Stomach (tissue), 19 donors: ENCODE results near the gene EHBP1L1. TPM values are rescaled to one million over a fixed set of nuclear protein-coding genes. Genes with fewer than 3 reads are reported as not detected.

Experiments used
- DNase-seq, 2 donors: peaks; one replicate each; pipeline versions ENCODE4 v3.0.0 to v3.0.0-alpha.2; 2013 to 2019
- H3K27ac ChIP-seq, 5 donors: fragments of 200-600 bp in 4 of 5; sonication (generic) in 4 of 5; one replicate each; pipeline ENCODE4 v1.5.1; 2013 to 2019; ENCODE audit warnings: mild to moderate bottlenecking in 1 of 5, moderate library complexity in 1 of 5
- H3K27me3 ChIP-seq, 3 donors: fragments of 200-600 bp; sonication (generic); one replicate each; pipeline ENCODE4 v1.5.1; 2017 to 2019; ENCODE audit warnings: mixed run types in 1 of 3
- H3K36me3 ChIP-seq, 4 donors: fragments of 200-600 bp; sonication (generic); 1 replicate in 3 of 4; 2 replicates in 1 of 4; pipeline ENCODE4 v1.5.1; 2016 to 2019
- H3K4me1 ChIP-seq, 4 donors: fragments of 200-600 bp; sonication (generic); one replicate each; pipeline ENCODE4 v1.5.1; 2016 to 2019
- H3K4me3 ChIP-seq, 4 donors: fragments of 200-600 bp; sonication (generic) in 3 of 4; one replicate each; pipeline ENCODE4 v1.5.1; 2016 to 2019; ENCODE audit warnings: mild to moderate bottlenecking in 1 of 4
- H3K9me3 ChIP-seq, 4 donors: fragments of 200-600 bp; sonication (generic); one replicate each; pipeline ENCODE4 v1.5.1; 2016 to 2019
- EP300 ChIP-seq: sonication (generic); formaldehyde crosslinking; IDR thresholded peaks from one replicate; pipeline ENCODE4 v1.6.1; 2017; ENCODE audit warnings: antibody characterized with exemption
- POLR2A ChIP-seq, 4 donors: fragments of 450-650 bp; IDR thresholded peaks; one replicate each; pipeline ENCODE4 v1.6.1; 2016; ENCODE audit warnings: antibody characterized with exemption in 4 of 4, control low read depth in 2 of 4, mild to moderate bottlenecking in 1 of 4, moderate library complexity in 1 of 4
- POLR2AphosphoS5 ChIP-seq, 3 donors: sonication (generic); formaldehyde crosslinking; IDR thresholded peaks; one replicate each; pipeline ENCODE4 v1.6.1; 2016; ENCODE audit warnings: antibody characterized with exemption in 3 of 3
- WGBS, 5 donors: extraction: QIAGEN DNeasy Blood & Tissue Kit in 3 of 5; methylation state at CpG; one replicate each; pipeline versions ENCODE4 v1.1.5 to v1.1.7; 2013 to 2018; 5-methylcytosine and 5-hydroxymethylcytosine counted together
- intact Hi-C: fragments of 100-400 bp; cut with DNase I; formaldehyde crosslinking; loops from one replicate; pipeline ENCODE4 v1.15.1; 2023; ENCODE audit warnings: low total_unique reads
- long read RNA-seq, 10 donors: transcript quantifications; one replicate each; lab custom pipeline, GENCODE V29; 2026
- polyA plus RNA-seq, 3 donors: library from polyadenylated mRNA; stranded (reverse); fragments of 200-250 nt; gene quantifications; one replicate each; pipeline ENCODE4 v1.2.3, GENCODE V29; 2013
- total RNA-seq, 5 donors: library from RNA; depleted of rRNA; stranded (reverse); fragments of >200 nt; gene quantifications; one replicate each; pipeline versions ENCODE4 v1.1.0 to v1.2.3, GENCODE V29; 2014 to 2016
- TF ChIP-seq, protein P1 (sequence below), 7 experiments: fragments of 450-650 bp in 4 of 7; fragments of 200-600 bp in 3 of 7; sonication (generic) in 3 of 7; IDR thresholded peaks; one replicate each; pipeline ENCODE4 v1.5.1; 2016 to 2019; ENCODE audit warnings: antibody characterized with exemption in 7 of 7, control low read depth in 2 of 7, mild to moderate bottlenecking in 1 of 7
- donor health status: healthy with polysubstance abuse.
- donor health status: Bipolar disorder and iron deficiency.
- donor health status: healthy.

Gene EHBP1L1
- total RNA-seq (100 to 1,000 TPM in 4 of 5 donors, 10 to 100 TPM in 1; 43.0 to 200 (median 126) TPM), polyA plus RNA-seq (10 to 100 TPM; 28.0 to 67.6 (median 49.2) TPM)
- long read RNA-seq, donor 1, full-length matches to known transcripts, result 32 of 44 reads
- long read RNA-seq, donor 1, partial matches to known transcripts, result 12 of 44 reads
- long read RNA-seq, donor 1, other reads (novel, unspliced or antisense), result 0 of 44 reads
- long read RNA-seq, donor 2, transcript EHBP1L1-202 (1 exons, 3,169 nt), result major isoform, 34 of 51 reads
- long read RNA-seq, donor 2, transcript EHBP1L1-209 (3 exons, 769 nt), result minor isoform, 10 of 51 reads
- long read RNA-seq, donor 2, partial matches to known transcripts, result 6 of 51 reads
- long read RNA-seq, donor 2, other reads (novel, unspliced or antisense), result 0 of 51 reads
- long read RNA-seq, donor 3, transcript EHBP1L1-202 (1 exons, 3,169 nt), result major isoform, 8 of 11 reads
- long read RNA-seq, donor 3, partial matches to known transcripts, result 0 of 11 reads
- long read RNA-seq, donor 3, other reads (novel, unspliced or antisense), result 0 of 11 reads
- long read RNA-seq, donor 4, partial matches to known transcripts, result 0 of 2 reads
- long read RNA-seq, donor 4, other reads (novel, unspliced or antisense), result 0 of 2 reads
- long read RNA-seq, donor 5, transcript EHBP1L1-202 (1 exons, 3,169 nt), result major isoform, 8 of 13 reads
- long read RNA-seq, donor 5, partial matches to known transcripts, result 0 of 13 reads
- long read RNA-seq, donor 5, other reads (novel, unspliced or antisense), result 0 of 13 reads
- long read RNA-seq, donor 6, full-length matches to known transcripts, result 58 of 74 reads
- long read RNA-seq, donor 6, partial matches to known transcripts, result 16 of 74 reads
- long read RNA-seq, donor 6, other reads (novel, unspliced or antisense), result 0 of 74 reads
- long read RNA-seq, donor 7, transcript EHBP1L1-202 (1 exons, 3,169 nt), result major isoform, 9 of 28 reads
- long read RNA-seq, donor 7, partial matches to known transcripts, result 17 of 28 reads
- long read RNA-seq, donor 7, other reads (novel, unspliced or antisense), result 0 of 28 reads
- long read RNA-seq, donor 8, transcript EHBP1L1-202 (1 exons, 3,169 nt), result major isoform, 12 of 26 reads
- long read RNA-seq, donor 8, transcript EHBP1L1-209 (3 exons, 769 nt), result minor isoform, 6 of 26 reads
- long read RNA-seq, donor 8, partial matches to known transcripts, result 8 of 26 reads
- long read RNA-seq, donor 8, other reads (novel, unspliced or antisense), result 0 of 26 reads
- long read RNA-seq, donor 9, transcript EHBP1L1-202 (1 exons, 3,169 nt), result major isoform, 11 of 13 reads
- long read RNA-seq, donor 9, partial matches to known transcripts, result 0 of 13 reads
- long read RNA-seq, donor 9, other reads (novel, unspliced or antisense), result 0 of 13 reads
- long read RNA-seq, donor 10, transcript EHBP1L1-202 (1 exons, 3,169 nt), result major isoform, 10 of 11 reads
- long read RNA-seq, donor 10, partial matches to known transcripts, result 0 of 11 reads
- long read RNA-seq, donor 10, other reads (novel, unspliced or antisense), result 0 of 11 reads

DNA sequence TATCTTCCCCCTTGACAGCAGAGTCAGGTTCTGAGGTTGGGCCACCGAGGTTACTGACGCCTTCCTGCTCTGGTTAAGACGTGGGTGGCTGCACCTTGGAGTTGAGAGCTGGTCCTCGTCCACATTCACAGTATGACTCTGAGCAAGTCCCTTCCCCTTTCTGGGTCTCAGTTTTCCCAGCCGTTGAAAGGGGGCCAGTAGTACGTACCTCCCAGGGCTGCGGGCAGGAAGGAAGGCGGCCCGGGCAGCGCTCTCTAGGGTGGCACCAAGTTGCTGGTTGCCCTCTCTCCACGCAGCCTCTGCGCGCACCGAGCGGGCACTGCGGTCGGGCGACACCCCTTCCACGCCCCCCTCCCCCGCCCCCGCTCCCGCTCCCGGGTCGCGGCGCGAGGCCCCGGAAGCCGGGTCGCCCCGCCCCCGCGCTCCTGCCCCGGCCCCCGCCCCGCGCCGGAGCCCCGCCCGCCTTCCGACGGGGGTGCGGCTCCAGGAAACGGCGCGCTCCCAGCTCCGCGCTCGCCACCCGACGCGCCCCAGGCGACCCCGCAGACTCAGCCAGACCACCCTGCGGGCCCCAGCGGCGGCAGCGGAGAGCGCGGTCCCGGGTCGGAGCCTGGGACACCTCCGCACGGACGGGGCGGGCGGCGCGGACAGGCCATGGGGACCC lies at the start of gene EHBP1L1:
Gene EHBP1L1 (plus strand): TSS at position 486 of the 664 bp plus-strand sequence. CDS start 250 bp downstream, outside the sequence.
- intact Hi-C loops, result no loop called here
- Histone ChIP-seq H3K9me3 (no peaks in the 10 kb centered on the region), H3K27me3 (no peaks in the 10 kb centered on the region), H3K27ac (peak within 1 kb of the TSS; percentile 86 to 97 (median 95)), H3K4me3 (peak within 1 kb of the TSS; percentile 75 to 89 (median 80)), H3K4me1 (peaks cover 64 to 89% (median 76%) of the 10 kb centered on the region in 4 donors), H3K36me3 (peaks cover 19 to 24% (median 21%) of the 10 kb centered on the region in 4 donors)
- peak; percentile 80 to 90 for DNase-seq
- peak in 1 of 3 donors; percentile 41 for TF ChIP-seq POLR2AphosphoS5 (IDR thresholded peaks at IDR 0.05)
- TF ChIP-seq, protein P1, sequence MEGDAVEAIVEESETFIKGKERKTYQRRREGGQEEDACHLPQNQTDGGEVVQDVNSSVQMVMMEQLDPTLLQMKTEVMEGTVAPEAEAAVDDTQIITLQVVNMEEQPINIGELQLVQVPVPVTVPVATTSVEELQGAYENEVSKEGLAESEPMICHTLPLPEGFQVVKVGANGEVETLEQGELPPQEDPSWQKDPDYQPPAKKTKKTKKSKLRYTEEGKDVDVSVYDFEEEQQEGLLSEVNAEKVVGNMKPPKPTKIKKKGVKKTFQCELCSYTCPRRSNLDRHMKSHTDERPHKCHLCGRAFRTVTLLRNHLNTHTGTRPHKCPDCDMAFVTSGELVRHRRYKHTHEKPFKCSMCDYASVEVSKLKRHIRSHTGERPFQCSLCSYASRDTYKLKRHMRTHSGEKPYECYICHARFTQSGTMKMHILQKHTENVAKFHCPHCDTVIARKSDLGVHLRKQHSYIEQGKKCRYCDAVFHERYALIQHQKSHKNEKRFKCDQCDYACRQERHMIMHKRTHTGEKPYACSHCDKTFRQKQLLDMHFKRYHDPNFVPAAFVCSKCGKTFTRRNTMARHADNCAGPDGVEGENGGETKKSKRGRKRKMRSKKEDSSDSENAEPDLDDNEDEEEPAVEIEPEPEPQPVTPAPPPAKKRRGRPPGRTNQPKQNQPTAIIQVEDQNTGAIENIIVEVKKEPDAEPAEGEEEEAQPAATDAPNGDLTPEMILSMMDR (IDR thresholded peaks at IDR 0.05), result no peak
- 0 to 2% (median 1%) methylated on average over 6 to 69 of the region's 69 CpGs for WGBS, 5 donors

DNA sequence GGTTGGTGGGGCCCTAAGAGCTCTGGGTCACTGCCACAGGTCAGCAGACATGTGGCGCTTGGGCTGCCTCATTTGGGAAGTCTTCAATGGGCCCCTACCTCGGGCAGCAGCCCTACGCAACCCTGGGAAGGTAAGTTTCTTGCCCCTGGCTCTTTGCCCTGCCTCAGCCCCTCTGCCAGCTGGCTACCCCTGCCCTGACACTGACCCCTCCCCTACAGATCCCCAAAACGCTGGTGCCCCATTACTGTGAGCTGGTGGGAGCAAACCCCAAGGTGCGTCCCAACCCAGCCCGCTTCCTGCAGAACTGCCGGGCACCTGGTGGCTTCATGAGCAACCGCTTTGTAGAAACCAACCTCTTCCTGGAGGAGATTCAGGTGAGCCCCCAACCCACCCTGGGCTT lies 49.1 kb upstream of the EHBP1L1 start:
- 87 to 94% (median 90%) methylated on average over 7 to 8 of the region's 8 CpGs for WGBS, 5 donors
- H3K36me3 ChIP-seq, result peaks cover 37 to 56% (median 55%) of the 10 kb centered on the region in 4 donors
- peaks cover 21 to 52% (median 41%) of the 10 kb centered on the region in 4 donors for H3K4me1 ChIP-seq
- intact Hi-C loops, result no loop called here
- H3K27ac ChIP-seq, result no peak overlapping the region
- peak in 1 of 2 donors; percentile 7 for DNase-seq
- no peaks in the 10 kb centered on the region for H3K9me3 ChIP-seq
- peak overlapping the region in 1 of 4 donors; percentile 71 for H3K4me3 ChIP-seq
- no peaks in the 10 kb centered on the region for H3K27me3 ChIP-seq
- TF ChIP-seq, protein P1 (IDR thresholded peaks at IDR 0.05), result no peak
- TF ChIP-seq POLR2AphosphoS5 (IDR thresholded peaks at IDR 0.05), result no peak
- TF ChIP-seq EP300, result no peak
- no peak for TF ChIP-seq POLR2A (IDR thresholded peaks at IDR 0.05)

DNA sequence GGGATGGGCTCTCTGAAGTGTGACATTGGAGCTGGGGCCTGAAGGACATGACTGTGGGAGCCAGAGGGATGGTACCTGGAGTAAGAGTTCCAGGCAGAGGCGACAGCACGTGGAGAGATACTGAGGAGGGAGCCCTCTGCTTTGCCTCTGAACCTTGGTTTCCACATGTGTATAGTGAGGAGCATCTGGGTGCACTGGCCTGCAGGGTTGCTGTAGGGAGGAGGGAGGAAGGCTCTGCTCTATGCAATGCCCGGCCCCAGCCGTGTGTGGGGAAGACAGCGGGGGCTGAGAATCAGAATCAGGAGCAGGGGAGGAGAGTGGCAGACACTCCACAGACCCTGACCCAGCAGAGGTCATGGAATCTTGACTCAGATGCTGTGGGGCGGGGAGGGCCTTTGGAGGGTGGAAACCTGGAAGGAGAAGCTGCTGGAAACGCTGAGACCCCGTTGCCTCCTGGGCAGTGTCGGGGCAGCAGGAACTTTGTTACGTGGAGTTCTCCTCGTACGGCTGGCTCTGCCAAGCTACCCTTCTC lies 47.0 kb upstream of the EHBP1L1 start:
- no peaks in the 10 kb centered on the region for H3K9me3 ChIP-seq
- H3K36me3 ChIP-seq, result peaks cover 54 to 77% (median 77%) of the 10 kb centered on the region in 4 donors

More for the DNA sequence above, 47.0 kb upstream of the EHBP1L1 start:
- peaks cover 21 to 44% (median 35%) of the 10 kb centered on the region in 4 donors for H3K4me1 ChIP-seq
- 89 to 95% (median 93%) methylated on average over 12 of the region's 12 CpGs for WGBS, 5 donors
- intact Hi-C loops, result no loop called here
- TF ChIP-seq POLR2AphosphoS5 (IDR thresholded peaks at IDR 0.05) (no peak), EP300 (no peak), POLR2A (IDR thresholded peaks at IDR 0.05) (no peak)
- TF ChIP-seq, protein P1 (IDR thresholded peaks at IDR 0.05), result no peak
- H3K4me3 ChIP-seq, result no peak overlapping the region
- no peaks in the 10 kb centered on the region for H3K27me3 ChIP-seq
- peak in 1 of 2 donors; percentile 5 for DNase-seq
- H3K27ac ChIP-seq, result no peak overlapping the region
